ENCODE data around the gene OXCT2.
"Not testable (repeated sequence)": the region's sequence is repeated elsewhere in the genome, so short reads cannot be mapped to it uniquely, and the experiment has no call there.

Gene OXCT2

DNA sequence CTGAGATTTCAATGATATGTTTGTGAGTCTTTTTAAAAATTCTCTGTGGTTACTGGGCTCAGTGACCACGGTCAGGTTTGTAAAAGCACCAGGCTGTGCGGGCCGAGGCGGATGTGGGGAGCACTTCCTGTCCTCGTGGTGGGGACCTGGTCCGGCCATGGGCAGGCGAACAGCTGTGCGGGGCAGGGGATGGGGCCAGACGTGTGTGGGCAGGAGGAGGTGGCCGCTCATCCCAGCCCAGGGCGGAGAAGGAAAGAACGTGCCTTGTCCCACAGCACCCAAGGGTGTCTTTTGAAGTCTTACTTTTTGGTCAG lies 5.2 kb upstream of the OXCT2 start:
- H3K4me3 ChIP-seq (ENCODE audit: low read depth, low read length), result no peak overlapping the region; the same call in 1 of the 2 replicates
- TF ChIP-seq, protein P1, sequence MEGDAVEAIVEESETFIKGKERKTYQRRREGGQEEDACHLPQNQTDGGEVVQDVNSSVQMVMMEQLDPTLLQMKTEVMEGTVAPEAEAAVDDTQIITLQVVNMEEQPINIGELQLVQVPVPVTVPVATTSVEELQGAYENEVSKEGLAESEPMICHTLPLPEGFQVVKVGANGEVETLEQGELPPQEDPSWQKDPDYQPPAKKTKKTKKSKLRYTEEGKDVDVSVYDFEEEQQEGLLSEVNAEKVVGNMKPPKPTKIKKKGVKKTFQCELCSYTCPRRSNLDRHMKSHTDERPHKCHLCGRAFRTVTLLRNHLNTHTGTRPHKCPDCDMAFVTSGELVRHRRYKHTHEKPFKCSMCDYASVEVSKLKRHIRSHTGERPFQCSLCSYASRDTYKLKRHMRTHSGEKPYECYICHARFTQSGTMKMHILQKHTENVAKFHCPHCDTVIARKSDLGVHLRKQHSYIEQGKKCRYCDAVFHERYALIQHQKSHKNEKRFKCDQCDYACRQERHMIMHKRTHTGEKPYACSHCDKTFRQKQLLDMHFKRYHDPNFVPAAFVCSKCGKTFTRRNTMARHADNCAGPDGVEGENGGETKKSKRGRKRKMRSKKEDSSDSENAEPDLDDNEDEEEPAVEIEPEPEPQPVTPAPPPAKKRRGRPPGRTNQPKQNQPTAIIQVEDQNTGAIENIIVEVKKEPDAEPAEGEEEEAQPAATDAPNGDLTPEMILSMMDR (IDR thresholded peaks at IDR 0.05; ENCODE audit: low read depth, low read length, missing control alignments), result no peak
- peak; percentile 60 for DNase-seq (ENCODE audit: low read depth)

DNA sequence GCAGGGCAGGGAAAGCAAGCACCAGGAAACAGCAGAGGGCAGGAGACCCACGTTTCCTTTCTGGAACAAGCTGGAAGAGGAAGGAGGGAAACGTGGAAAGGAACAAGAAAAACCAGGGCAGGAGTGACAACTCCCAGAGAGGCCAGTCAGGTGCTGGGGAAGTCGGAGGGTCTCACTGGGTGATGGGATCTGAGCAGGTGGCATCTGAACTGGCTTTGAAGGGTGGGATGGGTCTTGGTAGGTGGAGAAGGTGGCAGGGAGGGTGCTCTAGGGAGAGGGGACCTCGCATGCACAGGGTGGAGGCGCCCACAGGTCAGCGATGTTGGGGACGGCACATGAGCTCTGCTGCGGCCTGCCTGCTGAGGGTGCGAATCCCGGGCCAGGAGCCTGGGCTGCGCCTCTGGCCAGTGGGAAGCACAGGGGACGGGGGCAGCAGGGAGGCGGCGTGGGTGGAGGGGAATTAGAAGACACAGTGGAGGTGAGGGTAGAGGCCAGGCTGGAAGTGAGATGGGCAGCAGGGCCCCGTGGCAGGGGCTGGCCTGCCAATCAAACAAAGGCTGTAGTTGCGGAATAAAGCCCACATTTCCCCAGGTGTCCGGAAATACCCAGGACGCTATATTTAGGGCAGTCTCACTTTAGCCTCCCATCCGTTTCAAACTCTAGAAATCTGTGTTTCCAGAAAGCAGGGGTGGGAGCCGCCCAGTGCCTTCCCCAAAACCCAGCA lies 4.7 kb upstream of the OXCT2 start:
- H3K4me3 ChIP-seq (ENCODE audit: low read depth, low read length), result not testable (repeated sequence)

DNA sequence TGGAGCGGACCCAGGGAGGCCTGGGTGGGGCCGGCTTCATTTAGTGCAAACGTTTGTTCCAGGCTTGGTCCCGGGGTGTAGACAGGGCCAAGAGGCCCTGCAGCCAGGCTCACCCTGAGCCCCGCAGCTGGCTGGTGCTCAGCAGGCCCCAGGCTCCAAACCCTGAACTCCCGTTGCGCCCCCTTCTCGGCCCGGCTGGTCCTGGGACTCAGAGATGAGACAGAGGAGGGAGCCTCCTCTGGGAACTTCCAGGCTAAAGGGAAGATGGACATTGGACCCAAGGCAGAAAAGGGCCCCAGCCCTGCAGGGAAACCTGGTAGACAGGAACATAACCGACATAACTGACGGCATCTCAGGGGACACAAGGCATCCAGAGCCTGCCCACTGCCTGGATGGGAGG lies 4.0 kb upstream of the OXCT2 start:
- H3K4me3 ChIP-seq (ENCODE audit: low read depth, low read length); DNase-seq (ENCODE audit: low read depth): not testable (repeated sequence)

More for the DNA sequence above, 4.7 kb upstream of the OXCT2 start:
- DNase-seq (ENCODE audit: low read depth), result not testable (repeated sequence)

DNA sequence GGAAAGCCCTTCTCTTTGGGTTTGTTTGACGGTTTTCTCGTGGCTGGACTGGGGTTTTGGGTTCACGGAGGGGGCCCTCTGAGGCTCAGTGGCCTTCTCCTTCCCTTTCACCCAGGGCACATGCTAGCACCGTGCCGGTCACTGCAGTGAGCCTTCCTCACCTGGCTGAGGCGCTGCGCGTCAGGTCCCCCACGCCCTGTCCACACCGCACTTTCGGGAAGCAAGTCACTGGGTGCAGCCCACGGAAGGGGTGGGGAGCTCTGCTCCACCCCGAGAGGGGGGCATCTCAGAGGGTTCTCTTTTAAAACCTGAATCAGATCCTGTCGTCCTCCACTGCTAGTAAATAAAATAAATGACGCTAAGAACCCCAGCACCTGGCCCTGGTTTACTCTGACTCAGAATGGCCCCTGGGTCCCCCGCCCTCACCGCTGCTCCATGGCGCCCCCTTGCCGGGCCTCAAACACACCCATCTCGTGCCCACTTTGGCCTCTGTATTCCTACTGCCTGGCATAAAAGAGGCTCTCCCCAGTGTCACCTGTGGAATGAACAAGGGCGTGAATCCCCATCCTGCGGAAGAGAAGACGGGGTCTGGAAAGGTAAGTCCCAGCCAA lies 2.3 kb upstream of the OXCT2 start:
- not testable (repeated sequence) for DNase-seq (ENCODE audit: low read depth)

DNA sequence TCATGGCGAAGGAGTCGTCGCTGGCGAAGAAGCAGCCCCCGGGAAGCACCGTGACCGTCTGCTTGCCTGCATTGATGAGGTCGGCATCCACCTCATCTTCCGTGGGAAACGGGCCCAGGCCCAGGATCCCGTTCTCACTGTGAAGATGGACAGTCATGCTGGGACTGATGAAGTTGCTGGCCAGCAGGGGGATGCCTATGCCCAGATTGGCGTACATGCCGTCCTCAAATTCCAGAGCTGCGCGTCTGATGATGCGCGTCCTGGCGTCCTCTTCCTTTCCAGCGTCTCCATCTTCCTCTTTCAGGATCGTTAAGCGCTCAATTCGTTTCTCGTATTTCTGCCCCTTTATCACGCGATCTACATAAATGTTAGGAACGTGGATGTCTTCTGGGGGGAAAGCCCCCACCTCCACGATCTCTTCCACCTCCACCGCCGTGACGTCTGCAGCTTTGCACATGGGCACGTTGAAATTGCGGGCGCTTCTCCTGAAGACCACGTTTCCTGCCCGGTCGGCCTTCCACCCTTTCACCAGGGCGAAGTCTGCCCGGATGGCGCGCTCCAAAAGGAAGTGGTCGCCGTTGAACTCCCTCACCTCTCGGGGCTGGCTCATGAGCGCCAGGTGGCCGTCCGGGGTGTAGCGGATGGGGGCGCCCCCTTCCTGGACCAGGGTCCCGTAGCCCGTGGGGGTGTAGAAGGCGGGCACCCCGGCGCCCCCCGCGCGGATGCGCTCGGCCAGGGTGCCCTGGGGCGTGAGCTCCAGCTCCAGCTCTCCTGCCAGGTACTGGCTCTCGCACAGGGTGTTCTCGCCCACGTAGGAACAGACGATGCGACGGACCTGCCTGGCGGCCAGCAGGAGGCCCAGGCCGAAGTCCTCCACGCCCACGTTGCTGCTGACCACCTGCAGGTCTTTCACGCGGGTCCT lies 787 bp downstream of the OXCT2 start:
- DNase-seq (ENCODE audit: low read depth); H3K4me3 ChIP-seq (ENCODE audit: low read depth, low read length): not testable (repeated sequence)

More for the DNA sequence above, 2.3 kb upstream of the OXCT2 start:
- H3K4me3 ChIP-seq (ENCODE audit: low read depth, low read length), result not testable (repeated sequence)

DNA sequence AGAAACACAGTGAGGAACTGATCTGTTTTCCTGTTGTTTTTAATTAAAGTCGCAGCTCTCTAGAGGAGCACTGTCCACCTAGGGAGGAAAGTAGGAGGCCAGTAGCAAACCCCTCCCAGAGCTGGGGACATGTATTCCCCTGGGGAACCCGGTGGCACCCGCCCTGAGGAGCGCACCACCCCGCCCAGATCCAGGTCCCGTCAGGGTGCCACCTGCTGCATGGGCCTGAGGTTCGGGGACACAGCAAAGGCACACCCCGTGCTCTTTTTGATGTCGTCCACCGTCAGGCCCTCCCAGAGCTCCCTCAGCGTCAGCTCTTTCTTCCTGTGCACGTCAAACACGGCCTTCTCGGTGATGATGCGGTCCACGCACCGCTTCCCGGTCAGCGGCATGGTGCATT lies 1.6 kb downstream of the OXCT2 start:
- DNase-seq (ENCODE audit: low read depth); H3K4me3 ChIP-seq (ENCODE audit: low read depth, low read length): not testable (repeated sequence)

DNA sequence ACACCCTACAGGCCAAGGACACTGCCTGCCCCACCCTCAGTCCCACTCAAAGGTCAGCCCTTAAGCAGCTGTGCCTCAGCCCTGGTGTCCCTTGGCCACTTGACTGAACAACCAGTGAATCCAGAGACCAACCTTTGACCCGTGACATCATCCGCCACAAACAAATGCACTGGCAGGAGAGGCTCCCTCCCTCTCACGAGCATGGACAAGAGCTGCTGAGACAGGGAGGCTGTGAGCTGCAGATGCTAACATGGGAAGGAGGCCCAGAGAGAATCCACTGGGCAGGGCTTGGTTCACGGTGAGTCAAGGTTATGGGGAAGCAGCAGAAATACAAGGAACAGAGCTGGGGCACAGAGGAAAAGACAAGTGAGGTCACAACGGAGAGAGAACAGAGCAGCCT lies 4.7 kb downstream of the OXCT2 start:
- not testable (repeated sequence) for DNase-seq (ENCODE audit: low read depth); H3K4me3 ChIP-seq (ENCODE audit: low read depth, low read length)

DNA sequence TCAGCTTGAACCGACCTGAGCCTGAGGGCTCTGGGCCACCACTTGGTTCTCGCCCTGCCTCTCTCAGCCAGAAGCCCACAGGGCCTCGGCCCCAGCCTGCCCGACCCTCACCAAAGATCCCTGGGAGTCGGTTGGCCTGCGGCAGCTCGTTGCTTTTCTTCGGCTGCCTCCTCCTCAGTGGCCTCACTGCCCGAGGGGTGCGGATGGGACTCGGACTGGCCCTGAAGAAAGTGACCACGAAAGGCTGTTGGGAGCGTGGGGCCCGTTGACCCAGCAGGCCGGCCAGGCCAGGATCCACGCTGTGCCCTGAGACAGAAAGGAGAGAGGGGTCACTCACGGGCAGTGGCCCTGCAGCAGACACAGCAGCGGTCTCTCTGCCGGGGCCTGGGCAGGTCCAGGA lies 6.6 kb downstream of the OXCT2 start:
- H3K4me3 ChIP-seq (ENCODE audit: low read depth, low read length); DNase-seq (ENCODE audit: low read depth): not testable (repeated sequence)

DNA sequence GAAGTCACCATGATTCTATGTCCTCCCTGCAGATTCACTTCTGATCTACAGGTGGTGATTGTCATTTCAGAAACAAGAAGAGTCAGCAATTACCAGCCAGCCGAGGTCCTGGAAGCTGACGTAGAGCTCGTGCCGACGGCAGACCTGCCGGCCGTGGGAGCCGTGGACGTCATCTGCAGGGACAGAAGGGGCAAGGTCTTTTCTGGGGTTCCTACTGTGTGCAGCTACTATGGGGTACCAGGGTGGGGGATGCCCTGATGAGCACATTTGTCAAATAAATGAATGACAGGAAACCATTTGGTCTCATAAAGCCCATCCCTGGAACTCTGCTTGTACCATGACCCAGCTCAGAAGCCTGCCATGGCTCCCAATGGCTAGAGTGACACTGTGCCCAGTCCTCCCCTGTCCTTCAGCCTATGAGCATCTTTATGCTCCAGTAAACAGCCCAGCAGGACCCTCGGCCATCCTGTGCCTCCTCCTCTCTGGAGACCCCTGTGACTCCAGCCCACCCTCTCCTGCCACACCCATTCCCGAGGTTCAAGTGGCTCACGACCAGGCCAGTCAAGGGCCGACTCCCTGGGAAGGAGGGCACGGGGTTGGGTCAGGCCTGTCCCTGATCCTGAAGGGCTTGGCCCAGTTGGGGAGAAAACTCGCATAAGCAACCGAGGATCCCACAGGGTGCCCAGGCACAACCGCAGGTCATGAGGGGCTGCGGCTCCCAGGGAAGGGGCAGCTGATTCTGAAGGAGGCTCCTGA lies 7.4 kb downstream of the OXCT2 start:
- not testable (repeated sequence) for H3K4me3 ChIP-seq (ENCODE audit: low read depth, low read length); DNase-seq (ENCODE audit: low read depth)

DNA sequence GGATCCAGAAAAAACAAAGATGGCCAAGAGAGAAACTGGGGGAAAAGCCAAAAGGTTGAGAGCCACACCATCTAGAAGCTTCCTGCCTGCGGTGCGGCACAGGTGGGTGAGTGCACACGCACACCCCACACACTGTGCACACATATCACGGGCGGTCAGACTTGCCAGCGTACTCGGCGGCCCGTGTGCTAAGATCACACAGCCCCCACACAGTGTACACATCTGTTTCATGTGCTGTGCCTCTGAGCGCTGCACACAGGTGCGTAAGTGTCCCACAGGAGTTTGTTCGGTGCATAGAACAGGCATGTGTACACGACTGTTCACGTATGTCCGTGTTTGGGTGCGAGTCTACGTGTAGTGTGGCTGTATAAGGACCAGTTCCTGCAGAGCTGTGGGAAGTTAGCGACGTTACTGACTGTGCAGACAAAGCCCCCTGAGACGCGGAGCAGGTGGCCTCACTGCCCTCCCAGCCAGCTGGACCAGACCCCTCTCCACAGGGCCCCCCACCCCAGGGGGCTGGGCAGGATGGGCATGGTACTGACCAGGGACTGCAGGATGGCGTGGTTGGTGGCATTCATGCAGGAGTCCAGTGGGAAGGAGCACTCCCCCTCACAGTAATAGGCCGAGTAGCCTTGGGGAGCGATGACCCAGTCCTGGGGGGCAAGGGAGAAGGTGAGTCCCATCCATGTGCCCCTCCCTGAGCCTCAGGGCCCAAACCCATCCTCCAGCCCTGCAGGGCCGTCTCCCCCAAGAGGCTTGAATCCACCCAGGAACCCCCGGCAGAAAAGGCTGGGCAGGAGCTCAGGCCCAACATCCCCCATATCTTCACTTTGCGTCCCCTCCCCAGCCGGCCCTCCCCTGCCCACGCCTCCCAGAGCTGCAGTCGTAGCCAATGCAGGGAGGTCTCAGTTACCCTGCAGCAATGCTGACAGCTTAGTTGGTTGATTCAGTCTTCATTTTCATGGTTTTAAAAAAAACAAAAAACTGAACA lies 8.3 kb downstream of the OXCT2 start:
- TF ChIP-seq, protein P1 (IDR thresholded peaks at IDR 0.05; ENCODE audit: low read depth, low read length, missing control alignments), result no peak
- H3K4me3 ChIP-seq (ENCODE audit: low read depth, low read length), result no peak overlapping the region
- DNase-seq (ENCODE audit: low read depth), result no peak
